Measurements from ENCODE around the gene SMIM44.

DNA sequence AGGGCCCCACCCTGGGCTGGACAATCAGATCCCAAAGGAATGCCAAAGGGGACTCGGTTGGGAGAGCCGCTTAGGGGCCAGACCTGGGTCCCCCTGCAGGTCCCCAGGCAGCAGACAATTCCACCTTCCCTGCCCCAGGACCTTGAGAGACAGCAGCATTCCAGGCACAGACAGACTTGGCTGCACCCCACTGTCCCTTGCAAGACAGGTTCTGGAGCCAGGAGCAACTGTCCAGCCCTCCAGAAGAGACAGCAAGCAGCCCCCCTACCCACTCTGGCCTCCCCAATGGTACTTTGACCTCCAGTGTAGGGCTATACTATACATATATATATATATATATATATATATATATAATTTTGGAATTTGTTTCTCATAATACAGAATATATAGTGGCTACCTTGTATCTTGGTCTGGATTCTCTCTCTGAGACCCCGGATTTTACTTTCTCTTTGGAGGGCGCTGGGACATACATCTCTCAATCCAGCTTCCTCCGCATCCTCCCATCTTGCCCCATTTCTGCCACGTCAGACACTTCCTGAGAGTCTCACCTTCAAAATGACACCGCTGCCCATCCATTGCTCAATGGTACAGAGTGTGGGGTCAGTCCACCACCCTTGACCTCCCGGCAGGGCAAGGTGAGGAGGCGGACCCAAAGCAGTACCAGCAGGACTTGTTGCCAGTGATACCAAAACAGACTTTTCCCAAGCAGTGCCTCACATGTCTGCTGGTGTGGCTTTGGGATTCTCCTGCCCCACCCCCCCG is 15.6 kb downstream of the SMIM44 start:
- TF ChIP-seq CTCF (conservative IDR thresholded peaks at IDR 0.05): no peak
- TF ChIP-seq EZH2 (IDR thresholded peaks at IDR 0.05; ENCODE audit: low read depth): no peak

All from PC-9 (cell line).